Stimulated activated CD4-positive, alpha-beta T cell treated with anti-CD3 and anti-CD28 coated beads, Interleukin-12 subunit alpha, Interleukin-12 subunit beta, amount 100 ng/mL, for 48 hours (primary cell): ENCODE measurements around the gene HINT3.
"Not testable (repeated sequence)": the region's sequence is repeated elsewhere in the genome, so short reads cannot be mapped to it uniquely, and the experiment has no call there.

Experiments used
- DNase-seq, 3 donors: peaks; one replicate each; pipeline ENCODE4 v3.0.0-alpha.2; 2020; ENCODE audit warnings: low read depth in 2 of 3, low spot score in 1 of 3

Gene HINT3

GRCh38 chr6:125956506-125957390 is at the start of gene HINT3:
Gene HINT3 (plus strand): TSS chr6:125956770. CDS start chr6:125956978, 208 bp downstream.
- DNase-seq: peak; percentile 96 to 99 (median 96)

GRCh38 chr6:125910527-125910926 is 46.0 kb upstream of the HINT3 start:
- peak in 1 of 3 donors; percentile 13 for DNase-seq

- not testable (repeated sequence) for DNase-seq
Observed at GRCh38 chr6:125911051-125911451, 45.5 kb upstream of the HINT3 start.

- not testable (repeated sequence) for DNase-seq
Observed at GRCh38 chr6:125912430-125912829, 44.1 kb upstream of the HINT3 start.

DNA sequence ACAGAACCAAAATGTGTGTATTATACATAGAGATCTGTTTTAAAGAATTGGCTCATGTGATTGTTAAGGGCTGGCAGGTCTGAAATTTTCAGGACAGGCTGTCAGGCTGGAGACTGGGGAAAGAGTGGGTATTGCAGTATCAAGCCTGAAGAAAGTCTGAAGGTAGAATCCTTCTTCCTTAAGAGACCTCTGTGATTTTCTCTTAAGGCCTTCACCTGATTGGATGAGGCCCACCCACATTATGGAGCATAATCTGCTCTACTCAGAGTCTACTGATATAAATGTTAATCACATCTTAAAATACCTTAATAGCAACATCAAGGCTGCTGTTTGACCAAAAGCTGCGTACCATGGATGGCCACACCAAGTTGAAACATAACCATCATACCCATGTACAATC is 43.4 kb upstream of the HINT3 start:
- no peak for DNase-seq

- DNase-seq: no peak
Observed at GRCh38 chr6:125913864-125914351, 42.7 kb upstream of the HINT3 start.

DNA sequence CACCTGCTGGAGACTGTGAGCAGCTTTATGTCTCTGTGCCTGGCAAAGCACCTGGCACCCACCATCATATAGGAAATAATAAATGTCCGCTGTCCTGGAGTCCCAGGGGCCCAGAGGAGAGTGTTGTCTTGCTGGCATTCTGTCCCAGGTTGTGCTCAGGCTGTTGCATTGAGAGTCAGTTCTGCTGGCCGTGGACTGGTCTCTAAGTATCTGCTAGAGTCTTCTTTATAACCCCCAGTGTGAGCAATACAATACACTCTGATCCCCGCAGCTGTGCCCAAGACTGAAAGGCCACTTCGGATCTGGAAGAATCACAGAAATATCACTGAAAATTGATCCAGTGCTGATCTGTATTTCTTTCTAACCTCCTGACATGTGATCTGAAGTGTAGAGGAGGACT is 38.3 kb upstream of the HINT3 start:
- DNase-seq: no peak

- DNase-seq: peak; percentile 20 to 35 (median 31)
Observed at GRCh38 chr6:125918681-125919566, 37.6 kb upstream of the HINT3 start.

DNA sequence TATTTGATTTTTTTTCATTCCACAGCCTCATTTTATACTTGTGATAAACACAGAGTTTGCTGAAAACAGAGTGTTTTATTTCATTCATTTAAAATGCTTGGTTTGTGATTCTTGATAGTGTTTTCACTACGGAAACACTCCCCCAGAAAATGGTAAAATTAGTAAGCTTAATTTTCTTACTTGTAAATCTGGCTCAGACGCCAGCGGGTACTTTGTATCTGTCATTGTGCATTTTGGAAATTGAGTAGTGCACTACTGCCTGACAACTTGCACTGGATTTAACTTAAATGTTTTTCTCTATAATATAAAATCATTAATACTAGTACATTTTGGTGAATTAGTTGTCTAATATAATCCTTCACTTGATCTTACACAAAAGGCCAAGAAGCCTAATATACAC is 37.0 kb upstream of the HINT3 start:
- no peak for DNase-seq

DNA sequence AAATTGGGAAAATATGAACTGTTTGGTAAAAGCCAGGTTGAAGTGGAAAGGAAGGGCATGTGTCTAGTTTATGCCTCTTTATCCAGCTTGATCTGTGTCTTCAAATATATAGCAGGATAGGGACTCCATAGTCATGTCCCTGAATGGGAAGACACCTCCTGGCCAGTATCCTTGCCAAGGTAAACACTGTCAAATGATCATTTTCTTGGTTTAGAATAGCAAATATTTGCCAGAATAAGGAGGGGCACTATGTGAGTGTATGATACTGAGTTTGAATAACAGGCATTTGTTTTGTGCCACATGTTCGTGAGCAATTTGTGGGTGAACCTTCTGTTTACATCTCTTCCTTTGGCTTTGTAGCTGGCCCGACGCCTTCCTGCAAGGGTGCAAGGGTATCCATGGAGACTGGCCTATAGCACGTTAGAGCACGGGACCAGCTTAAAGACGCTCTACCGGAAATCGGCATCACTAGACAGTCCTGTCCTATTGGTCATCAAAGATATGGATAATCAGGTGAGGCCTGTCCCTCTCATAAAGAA is 34.2 kb upstream of the HINT3 start:
- no peak for DNase-seq

DNA sequence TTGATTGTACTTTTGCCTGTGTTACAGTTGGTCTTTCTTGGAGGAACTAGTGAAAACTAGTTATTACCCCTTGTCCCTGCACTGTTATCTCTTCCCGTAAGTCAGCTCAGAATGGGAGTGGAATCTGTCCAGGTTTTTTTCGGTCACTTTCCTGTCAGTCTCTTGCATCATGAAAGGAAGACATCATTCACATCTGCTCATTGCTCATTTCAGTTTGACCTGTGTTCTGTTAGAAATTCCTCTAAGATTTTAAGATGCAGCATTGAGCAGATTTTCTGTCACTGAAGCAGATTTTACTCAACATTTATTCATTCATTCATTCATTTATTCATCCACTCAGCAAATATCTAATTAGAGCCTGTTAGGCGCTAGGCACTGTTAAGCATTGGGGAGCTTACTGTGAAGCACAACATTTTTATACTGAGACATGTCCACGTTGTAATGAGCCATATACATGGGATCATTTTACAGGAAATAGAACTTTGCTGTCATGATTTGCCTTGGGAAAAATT is 33.1 kb upstream of the HINT3 start:
- DNase-seq: no peak

DNA sequence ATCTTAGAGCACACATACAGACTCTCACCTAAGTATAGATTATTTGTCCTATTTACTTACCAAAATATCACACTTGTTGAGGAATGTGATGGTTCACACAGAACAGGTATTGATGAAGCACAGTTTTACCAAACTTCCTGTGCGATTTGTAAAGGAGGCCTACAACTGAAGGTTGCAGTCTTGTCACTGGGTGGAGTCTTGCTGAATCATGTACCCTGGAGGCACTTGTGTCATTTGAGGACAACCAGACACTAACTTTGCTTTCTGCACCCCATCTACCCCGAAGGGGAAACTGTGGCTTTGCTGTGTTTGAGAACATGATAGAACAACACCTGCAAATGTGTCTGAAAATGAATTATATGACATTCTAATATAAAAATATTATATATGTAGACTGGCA is 32.4 kb upstream of the HINT3 start:
- DNase-seq: no peak

GRCh38 chr6:125924697-125925358 is 31.7 kb upstream of the HINT3 start:
- no peak for DNase-seq

GRCh38 chr6:125926711-125927110 is 29.9 kb upstream of the HINT3 start:
- DNase-seq: no peak

GRCh38 chr6:125927761-125928160 is 28.8 kb upstream of the HINT3 start:
- no peak for DNase-seq

DNA sequence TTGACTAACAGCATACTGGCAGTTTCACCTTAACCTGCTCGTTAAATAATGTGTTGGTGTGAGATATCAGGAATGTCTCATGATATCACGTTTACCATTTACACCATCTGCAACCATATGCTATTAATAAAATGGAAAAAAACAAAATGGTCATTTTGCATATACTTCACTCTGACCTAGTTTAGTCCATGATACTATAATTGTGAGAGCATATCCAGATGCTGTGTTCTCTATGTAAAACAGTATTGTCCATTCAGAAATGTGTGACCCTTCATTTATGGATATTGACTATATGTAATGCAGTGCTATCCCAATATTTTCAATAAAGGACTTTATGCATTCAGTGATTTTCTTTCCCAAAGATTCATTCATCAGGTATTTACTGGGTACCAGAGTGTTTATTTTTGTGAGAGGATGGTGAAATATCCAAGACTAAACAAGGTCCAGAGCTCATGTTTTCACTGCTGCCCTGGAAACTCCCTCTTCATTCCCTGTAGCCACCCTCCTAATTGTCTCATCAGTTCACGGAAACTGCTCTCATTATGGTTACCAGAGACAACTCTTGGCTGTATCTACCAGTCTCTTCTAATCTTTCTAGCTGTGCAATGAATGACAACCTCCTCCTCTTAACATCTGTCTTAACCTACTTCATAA is 25.7 kb upstream of the HINT3 start:
- no peak for DNase-seq

DNA sequence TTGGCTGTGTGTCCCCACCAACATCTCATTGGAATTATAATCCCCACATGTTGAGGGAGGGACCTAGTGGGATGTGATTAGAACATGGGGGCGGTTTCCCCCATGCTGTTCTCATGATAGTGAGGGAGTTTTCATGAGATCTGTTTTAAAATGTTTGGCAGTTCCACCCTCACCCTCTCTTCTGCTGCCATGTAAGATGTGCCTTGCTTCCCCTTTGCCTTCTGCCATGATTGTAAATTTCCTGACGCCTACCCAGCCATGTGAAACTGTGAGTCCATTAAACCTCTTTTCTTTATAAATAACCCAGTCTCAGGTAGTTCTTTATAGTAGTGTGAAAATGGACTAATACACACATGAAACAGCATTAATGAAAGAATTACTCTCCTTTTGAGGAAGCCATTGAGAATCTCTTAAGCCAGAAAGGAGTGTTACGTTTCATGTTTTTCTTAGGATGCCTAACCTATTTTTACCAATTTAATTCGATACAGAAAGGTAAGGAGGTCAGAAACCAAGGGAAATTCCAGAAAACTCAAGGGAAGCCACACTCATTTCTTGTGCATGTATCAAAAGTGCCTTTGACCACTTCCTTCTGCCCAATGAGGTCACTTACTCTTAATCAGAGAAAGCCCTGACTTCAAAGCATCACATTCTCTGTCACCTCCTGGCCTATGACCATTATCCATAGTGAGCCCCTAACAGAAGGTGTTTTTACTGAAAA is 24.7 kb upstream of the HINT3 start:
- DNase-seq: no peak

DNA sequence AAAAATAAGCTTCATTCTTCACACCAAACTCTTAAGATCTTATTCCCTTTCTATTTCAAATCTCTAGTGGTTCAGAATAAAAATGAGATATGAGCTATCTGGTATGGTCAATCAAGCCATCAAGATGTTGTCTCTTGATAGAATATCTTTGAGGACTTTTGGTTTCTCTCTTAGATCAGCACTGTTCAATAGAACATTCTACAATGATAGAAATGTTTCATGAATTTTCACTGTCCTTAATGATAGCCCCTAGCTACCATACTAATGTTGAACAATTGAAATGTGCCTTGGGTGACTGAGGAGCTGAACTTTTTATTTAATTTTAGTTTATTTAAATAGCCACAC is 24.1 kb upstream of the HINT3 start:
- no peak for DNase-seq

- not testable (repeated sequence) for DNase-seq
Observed at GRCh38 chr6:125935520-125935919, 21.1 kb upstream of the HINT3 start.

DNA sequence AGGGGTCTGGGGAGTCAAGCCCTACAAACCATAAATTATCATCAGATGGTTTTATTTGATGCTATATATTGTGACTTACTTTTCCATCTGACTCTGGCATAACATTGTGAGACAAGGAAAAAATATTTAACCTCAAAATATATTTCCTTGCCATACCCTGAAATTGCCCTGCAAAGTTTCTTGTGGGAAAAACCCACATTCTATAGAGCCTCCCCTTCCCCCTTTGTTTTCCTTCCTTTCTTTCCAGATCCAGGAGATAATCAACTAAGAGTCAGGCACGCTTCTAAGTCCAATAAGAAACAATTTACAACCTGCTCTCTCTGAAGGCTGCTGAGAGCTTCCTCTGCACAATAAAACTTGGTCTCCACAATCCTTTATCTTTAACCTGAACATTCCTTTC is 17.5 kb upstream of the HINT3 start:
- DNase-seq: no peak
